ENCODE measurements around the gene PPFIA3. TPM values are rescaled to one million over a fixed set of nuclear protein-coding genes. Genes with fewer than 3 reads are reported as not detected.

PPFIA3 gene
- total RNA-seq, 1 donor from 2014 or later, result 3.3 TPM

GRCh38 chr19:49190781-49191180 lies 71.4 kb downstream of the PPFIA3 start:
- no peak overlapping the region for H3K4me3 ChIP-seq (ENCODE audit: low read depth, low read length)
- DNase-seq (ENCODE audit: low read depth), result no peak
- TF ChIP-seq CTCF (conservative IDR thresholded peaks at IDR 0.05; ENCODE audit: low read depth, low read length), result no peak

GRCh38 chr19:49193822-49194394 lies 74.6 kb downstream of the PPFIA3 start:
- H3K4me3 ChIP-seq (ENCODE audit: low read depth, low read length), result no peak overlapping the region
- DNase-seq (ENCODE audit: low read depth), result no peak
- no peak for TF ChIP-seq CTCF (conservative IDR thresholded peaks at IDR 0.05; ENCODE audit: low read depth, low read length)

- TF ChIP-seq CTCF (conservative IDR thresholded peaks at IDR 0.05; ENCODE audit: low read depth, low read length), result no peak
Observed at GRCh38 chr19:49194408-49194807, 75.1 kb downstream of the PPFIA3 start.

GRCh38 chr19:49196527-49197240 lies 77.3 kb downstream of the PPFIA3 start:
- TF ChIP-seq CTCF (conservative IDR thresholded peaks at IDR 0.05; ENCODE audit: low read depth, low read length), result no peak
- H3K4me3 ChIP-seq (ENCODE audit: low read depth, low read length), result no peak overlapping the region

More at GRCh38 chr19:49194408-49194807, 75.1 kb downstream of the PPFIA3 start:
- no peak for DNase-seq (ENCODE audit: low read depth)
- no peak overlapping the region for H3K4me3 ChIP-seq (ENCODE audit: low read depth, low read length)

GRCh38 chr19:49200238-49200862 lies 81.0 kb downstream of the PPFIA3 start:
- no peak for DNase-seq (ENCODE audit: low read depth)
- TF ChIP-seq CTCF (conservative IDR thresholded peaks at IDR 0.05; ENCODE audit: low read depth, low read length), result no peak
- H3K4me3 ChIP-seq (ENCODE audit: low read depth, low read length), result no peak overlapping the region

More at GRCh38 chr19:49196527-49197240, 77.3 kb downstream of the PPFIA3 start:
- DNase-seq (ENCODE audit: low read depth), result no peak

Other genes with a start within 250 kb of the PPFIA3 start
- 23.9 and 32.2 TPM in 2 replicates for gene PPP1R15A, start 247.1 kb upstream of the PPFIA3 start, total RNA-seq
- gene TULP2, start 220.8 kb upstream of the PPFIA3 start, total RNA-seq, result not detected in 2 replicates
- gene NUCB1, start 219.2 kb upstream of the PPFIA3 start, total RNA-seq, result 142 and 250 TPM in 2 replicates
- gene DHDH, start 185.8 kb upstream of the PPFIA3 start, total RNA-seq, result 0.07 and 0.35 TPM in 2 replicates
- gene BAX, start 164.7 kb upstream of the PPFIA3 start, total RNA-seq, result 173 and 179 TPM in 2 replicates
- 1,293 and 2,420 TPM in 2 replicates for gene FTL, start 154.2 kb upstream of the PPFIA3 start, total RNA-seq
- gene GYS1, start 126.2 kb upstream of the PPFIA3 start, total RNA-seq, result 42.2 and 42.4 TPM in 2 replicates
- 212 and 389 TPM in 2 replicates for gene RUVBL2, start 125.7 kb upstream of the PPFIA3 start, total RNA-seq
- gene LHB, start 102.5 kb upstream of the PPFIA3 start, total RNA-seq, result 3.6 TPM in 1 of 2 replicates, not detected in the other
- not detected in 2 replicates for gene CGB3, start 95.2 kb upstream of the PPFIA3 start, total RNA-seq
- not detected in 2 replicates for gene CGB2, start 87.7 kb upstream of the PPFIA3 start, total RNA-seq
- gene CGB1, start 82.6 kb upstream of the PPFIA3 start, total RNA-seq, result not detected in 2 replicates
- not detected in 2 replicates for gene CGB5, start 75.7 kb upstream of the PPFIA3 start, total RNA-seq
- gene CGB8, start 70.4 kb upstream of the PPFIA3 start, total RNA-seq, result 1.2 TPM in 2 replicates
- 0.36 and 1.8 TPM in 2 replicates for gene CGB7, start 61.8 kb upstream of the PPFIA3 start, total RNA-seq
- 0.22 and 1.3 TPM in 2 replicates for gene NTF4, start 54.7 kb upstream of the PPFIA3 start, total RNA-seq
- not detected in 2 replicates for gene KCNA7, start 46.8 kb upstream of the PPFIA3 start, total RNA-seq
- gene SNRNP70, start 34.1 kb upstream of the PPFIA3 start, total RNA-seq, result 165 and 257 TPM in 2 replicates
- gene LIN7B, start 5.2 kb upstream of the PPFIA3 start, total RNA-seq, result 2.2 and 3.7 TPM in 2 replicates
- 2.7 and 10.3 TPM in 2 replicates for gene C19orf73, start 401 bp upstream of the PPFIA3 start, total RNA-seq
- not detected in 2 replicates for gene HRC, start 35.9 kb downstream of the PPFIA3 start, total RNA-seq
- gene TRPM4, start 38.2 kb downstream of the PPFIA3 start, total RNA-seq, result 11.6 and 13.3 TPM in 2 replicates
- gene SLC6A16, start 205.6 kb downstream of the PPFIA3 start, total RNA-seq, result 0.07 and 0.29 TPM in 2 replicates
- not detected in 2 replicates for gene CD37, start 215.9 kb downstream of the PPFIA3 start, total RNA-seq
- gene TEAD2, start 242.9 kb downstream of the PPFIA3 start, total RNA-seq, result 74.5 and 89.5 TPM in 2 replicates
- gene DKKL1, start 244.3 kb downstream of the PPFIA3 start, total RNA-seq, result 1.3 TPM in 1 of 2 replicates, not detected in the other